Lung (tissue), 12 donors: ENCODE measurements around the gene PPP1R27. TPM values are rescaled to one million over a fixed set of nuclear protein-coding genes. Genes with fewer than 3 reads are reported as not detected.

Experiments used
- ATAC-seq: fragments of 200-7000 bp; cut with Tn5 transposase; one replicate; pipeline ENCODE4 v1.9.1; 2020; ENCODE audit warnings: moderate number of reproducible peaks; ENCODE audit not compliant: insufficient read depth, low FRiP score
- DNase-seq, 3 donors: peaks; one replicate each; pipeline ENCODE4 v3.0.0-alpha.2; 2013 to 2017
- H3K27ac ChIP-seq, 2 donors: one replicate each; pipeline ENCODE4 v1.5.1; 2013; ENCODE audit warnings: mild to moderate bottlenecking in 2 of 2, moderate library complexity in 2 of 2, control low read depth in 1 of 2, inconsistent platforms in 1 of 2, low read depth in 1 of 2, low read length in 1 of 2
- H3K27me3 ChIP-seq, 3 donors: one replicate each; pipeline ENCODE4 v1.5.1; 2013; ENCODE audit warnings: low read length in 2 of 3; ENCODE audit not compliant: control insufficient read depth in 3 of 3, insufficient read depth in 3 of 3
- H3K36me3 ChIP-seq, 4 donors: one replicate each; pipeline ENCODE4 v1.5.1; 2013; ENCODE audit warnings: low read length in 4 of 4, mild to moderate bottlenecking in 1 of 4, moderate library complexity in 1 of 4; ENCODE audit not compliant: control insufficient read depth in 4 of 4, insufficient read depth in 4 of 4
- H3K4me1 ChIP-seq, 5 donors: one replicate each; pipeline ENCODE4 v1.5.1; 2013; ENCODE audit warnings: low read length in 5 of 5, mild to moderate bottlenecking in 2 of 5, moderate library complexity in 1 of 5; ENCODE audit not compliant: control insufficient read depth in 5 of 5, insufficient read depth in 5 of 5
- H3K4me3 ChIP-seq: one replicate; pipeline ENCODE4 v1.5.1; 2013; ENCODE audit warnings: mild to moderate bottlenecking, control low read depth, moderate library complexity
- H3K9ac ChIP-seq, 2 donors: one replicate each; pipeline ENCODE4 v1.5.1; 2013; ENCODE audit warnings: low read length in 2 of 2, control low read depth in 1 of 2; ENCODE audit not compliant: insufficient read depth in 1 of 2
- H3K9me3 ChIP-seq, 4 donors: one replicate each; pipeline ENCODE4 v1.5.1; 2013; ENCODE audit warnings: low read length in 3 of 4, mild to moderate bottlenecking in 1 of 4, moderate library complexity in 1 of 4; ENCODE audit not compliant: control insufficient read depth in 4 of 4, insufficient read depth in 3 of 4
- CTCF ChIP-seq: IDR thresholded peaks from 2 replicates; pipeline ENCODE4 v1.5.1; 2012; ENCODE audit warnings: mild to moderate bottlenecking; ENCODE audit errors: control extremely low read depth, extremely low read depth
- WGBS, 2 donors: extraction: QIAGEN DNeasy Blood & Tissue Kit; methylation state at CpG; one replicate each; pipeline ENCODE4 v1.1.7; 2013; 5-methylcytosine and 5-hydroxymethylcytosine counted together
- polyA plus RNA-seq, 2 donors: library from polyadenylated mRNA; stranded (reverse); fragments of 200-250 nt; gene quantifications; one replicate each; pipeline ENCODE4 v1.2.1, GENCODE V29; 2013
- total RNA-seq, 2 donors: library from RNA; depleted of rRNA in 1 of 2; stranded (reverse); fragments of >200 nt in 1 of 2; gene quantifications; one replicate each; pipeline ENCODE4 v1.2.1, GENCODE V29; 2014 to 2021
- donor health status: control.
- donor health status: control.
- donor health status: Bipolar disorder and iron deficiency.
- donor health status: healthy.
- donor health status: DM: yes; HTN: yes; CAD: no.

The PPP1R27 gene
- total and polyA plus RNA-seq, 4 donors: 0.13 TPM; not detected in 3

GRCh38 chr17:81802856-81803643 is 31.8 kb downstream of the PPP1R27 start:
- H3K4me3 ChIP-seq: no peak overlapping the region
- H3K9me3 ChIP-seq: no peaks in the 10 kb centered on the region
- 25 to 29% methylated on average over 20 to 26 of the region's 26 CpGs for WGBS, 2 donors
- H3K27me3 ChIP-seq: peaks cover 4 to 48% (median 28%) of the 10 kb centered on the region in 3 donors
- H3K9ac ChIP-seq: no peak overlapping the region
- TF ChIP-seq CTCF: no peak
- no peak overlapping the region for H3K27ac ChIP-seq
- no peak for DNase-seq
- no peaks in the 10 kb centered on the region for H3K36me3 ChIP-seq
- H3K4me1 ChIP-seq: peaks cover 0 to 4% (median 0%) of the 10 kb centered on the region in 5 donors
- ATAC-seq: no peak

- no peak overlapping the region for H3K9ac ChIP-seq
- H3K36me3 ChIP-seq: no peaks in the 10 kb centered on the region
- TF ChIP-seq CTCF: no peak
- DNase-seq (no peak), ATAC-seq (no peak)
- H3K27ac ChIP-seq: no peak overlapping the region
- no peaks in the 10 kb centered on the region for H3K9me3 ChIP-seq
- WGBS, 2 donors: 80 to 81% methylated on average over 9 of the region's 9 CpGs
- H3K27me3 ChIP-seq: peaks cover 0 to 43% (median 28%) of the 10 kb centered on the region in 3 donors
- no peak overlapping the region for H3K4me3 ChIP-seq
- H3K4me1 ChIP-seq: peaks cover 0 to 4% (median 0%) of the 10 kb centered on the region in 5 donors
These were observed 32.6 kb downstream of the PPP1R27 start for GRCh38 chr17:81802048-81802758.

GRCh38 chr17:81801327-81801726 is 33.5 kb downstream of the PPP1R27 start:
- H3K9me3 ChIP-seq: no peaks in the 10 kb centered on the region
- DNase-seq (no peak), ATAC-seq (no peak)
- no peaks in the 10 kb centered on the region for H3K36me3 ChIP-seq
- WGBS, 2 donors: 88 to 92% methylated on average over 9 of the region's 9 CpGs
- TF ChIP-seq CTCF: no peak
- no peak overlapping the region for H3K27ac ChIP-seq
- peaks cover 0 to 4% (median 0%) of the 10 kb centered on the region in 5 donors for H3K4me1 ChIP-seq
- H3K27me3 ChIP-seq: peaks cover 0 to 41% (median 28%) of the 10 kb centered on the region in 3 donors
- H3K9ac ChIP-seq: no peak overlapping the region
- no peak overlapping the region for H3K4me3 ChIP-seq
